AG04449 (cell line): ENCODE results near the gene HDAC1.

Source experiments
- CTCF ChIA-PET: fragments of 350-600 bp; formaldehyde crosslinking; extraction: SDS; loops from one replicate; lab custom pipeline; 2021; ENCODE audit warnings: antibody characterized with exemption; lab: Yijun Ruan, JAX
- POLR2A ChIA-PET: fragments of 400-600, 350-600 bp; formaldehyde crosslinking; extraction: SDS; loops from one replicate; lab custom pipeline; 2020; ENCODE audit warnings: antibody characterized with exemption, inconsistent platforms; lab: Yijun Ruan, JAX
- DNase-seq: peaks from one replicate; pipeline ENCODE4 v3.0.0-alpha.2; 2010; ENCODE audit warnings: low read depth, low spot score
- H3K4me3 ChIP-seq: 2 replicates; pipeline ENCODE4 v1.5.1; 2011; ENCODE audit warnings: low read depth, mild to moderate bottlenecking, control low read depth, low read length
- CTCF ChIP-seq: IDR thresholded peaks from one replicate; pipeline ENCODE4 v1.5.1; 2011; ENCODE audit warnings: mild to moderate bottlenecking, moderate library complexity, low read length, control low read depth, inconsistent platforms; ENCODE audit not compliant: insufficient read depth; ENCODE audit errors: missing control alignments

Gene HDAC1

GRCh38 chr1:32318127-32318869, 26.4 kb downstream of the HDAC1 start:
- ChIA-PET POLR2A (interaction anchor here (0.6 to 1.1 kb wide), 2 partner anchors 17 to 18 kb away, joined by 3 read pairs; partner anchors contain the start of gene MARCKSL1), CTCF (interaction anchor here (0.8 to 6.4 kb wide), 7 partner anchors 10 to 104 kb away, joined by 3 to 103 read pairs (median 4); no protein-coding TSS in a partner anchor)
- no peak for DNase-seq
- no peak overlapping the region for H3K4me3 ChIP-seq
- TF ChIP-seq CTCF = no peak

GRCh38 chr1:32321712-32322291, 29.9 kb downstream of the HDAC1 start:
- DNase-seq = no peak
- TF ChIP-seq CTCF = no peak
- no peak overlapping the region for H3K4me3 ChIP-seq
- ChIA-PET POLR2A (interaction anchor here (0.6 to 3.9 kb wide), 3 partner anchors 9 to 14 kb away, joined by 4 to 20 read pairs (median 5); partner anchors contain the start of gene MARCKSL1), CTCF (interaction anchor here (0.8 to 3.4 kb wide), 7 partner anchors 10 to 106 kb away, joined by 3 to 19 read pairs (median 3); partner anchors contain the start of gene MARCKSL1)

GRCh38 chr1:32327204-32327603, 35.3 kb downstream of the HDAC1 start:
- no peak for DNase-seq
- ChIA-PET CTCF (interaction anchor here (2.3 to 2.5 kb wide), 2 partner anchors 10 to 112 kb away, joined by 8 to 11 read pairs; no protein-coding TSS in a partner anchor), POLR2A (interaction anchor here (1.0 kb wide), 1 partner anchor 9 kb away, joined by 4 read pairs; the partner anchor contains the start of gene MARCKSL1)
- H3K4me3 ChIP-seq = no peak overlapping the region
- TF ChIP-seq CTCF = no peak

- ChIA-PET CTCF (interaction anchor here (3.6 kb wide), 2 partner anchors 7 to 114 kb away, joined by 19 to 26 read pairs; no protein-coding TSS in a partner anchor), POLR2A (interaction anchor here (1.9 kb wide), 1 partner anchor 8 kb away, joined by 5 read pairs; no protein-coding TSS in a partner anchor)
- no peak for TF ChIP-seq CTCF
- DNase-seq = no peak
- no peak overlapping the region for H3K4me3 ChIP-seq
Measured at GRCh38 chr1:32329931-32330466, 38.1 kb downstream of the HDAC1 start.

- H3K4me3 ChIP-seq = no peak overlapping the region
- no peak for TF ChIP-seq CTCF
- ChIA-PET CTCF (interaction anchor here (1.1 to 3.6 kb wide), 4 partner anchors 8 to 115 kb away, joined by 3 to 26 read pairs (median 12); no protein-coding TSS in a partner anchor), POLR2A (interaction anchor here (0.6 to 1.9 kb wide), 4 partner anchors 8 to 150 kb away, joined by 3 to 5 read pairs (median 4); no protein-coding TSS in a partner anchor)
- no peak for DNase-seq
Measured at GRCh38 chr1:32330558-32331151, 38.8 kb downstream of the HDAC1 start.
